GM10266 (cell line): ENCODE measurements around the gene COL12A1.

Source experiments
- DNase-seq: peaks from one replicate; pipeline ENCODE4 v3.0.0; 2012; ENCODE audit errors: extremely low spot score
- TF ChIP-seq, protein P1 (sequence below): IDR thresholded peaks from 2 replicates; pipeline ENCODE4 v1.5.1; 2012; ENCODE audit warnings: mild to moderate bottlenecking, low read depth; ENCODE audit not compliant: control insufficient read depth, insufficient read depth; ENCODE audit errors: missing control alignments

COL12A1 gene

DNA sequence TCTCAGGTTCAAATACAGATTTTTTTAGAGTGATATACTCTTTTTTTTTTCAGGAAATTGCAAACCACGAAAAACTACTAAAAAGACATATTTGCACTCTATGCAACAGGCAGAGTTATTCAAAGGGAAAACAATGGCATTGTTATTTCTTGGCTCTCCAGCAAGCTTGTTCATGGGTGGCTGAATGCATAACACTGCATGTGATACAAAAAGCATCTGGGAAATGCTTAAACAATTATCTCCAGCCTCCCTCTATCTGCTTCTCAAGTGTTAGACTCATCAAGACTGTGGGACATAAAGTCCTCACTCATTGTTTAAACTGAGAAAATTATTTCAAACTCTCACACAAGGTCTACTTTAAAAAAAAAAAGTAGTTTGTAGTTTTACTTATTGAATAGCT, 7.3 kb upstream of the COL12A1 start:
- TF ChIP-seq, protein P1, sequence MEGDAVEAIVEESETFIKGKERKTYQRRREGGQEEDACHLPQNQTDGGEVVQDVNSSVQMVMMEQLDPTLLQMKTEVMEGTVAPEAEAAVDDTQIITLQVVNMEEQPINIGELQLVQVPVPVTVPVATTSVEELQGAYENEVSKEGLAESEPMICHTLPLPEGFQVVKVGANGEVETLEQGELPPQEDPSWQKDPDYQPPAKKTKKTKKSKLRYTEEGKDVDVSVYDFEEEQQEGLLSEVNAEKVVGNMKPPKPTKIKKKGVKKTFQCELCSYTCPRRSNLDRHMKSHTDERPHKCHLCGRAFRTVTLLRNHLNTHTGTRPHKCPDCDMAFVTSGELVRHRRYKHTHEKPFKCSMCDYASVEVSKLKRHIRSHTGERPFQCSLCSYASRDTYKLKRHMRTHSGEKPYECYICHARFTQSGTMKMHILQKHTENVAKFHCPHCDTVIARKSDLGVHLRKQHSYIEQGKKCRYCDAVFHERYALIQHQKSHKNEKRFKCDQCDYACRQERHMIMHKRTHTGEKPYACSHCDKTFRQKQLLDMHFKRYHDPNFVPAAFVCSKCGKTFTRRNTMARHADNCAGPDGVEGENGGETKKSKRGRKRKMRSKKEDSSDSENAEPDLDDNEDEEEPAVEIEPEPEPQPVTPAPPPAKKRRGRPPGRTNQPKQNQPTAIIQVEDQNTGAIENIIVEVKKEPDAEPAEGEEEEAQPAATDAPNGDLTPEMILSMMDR: no peak
- no peak for DNase-seq

DNA sequence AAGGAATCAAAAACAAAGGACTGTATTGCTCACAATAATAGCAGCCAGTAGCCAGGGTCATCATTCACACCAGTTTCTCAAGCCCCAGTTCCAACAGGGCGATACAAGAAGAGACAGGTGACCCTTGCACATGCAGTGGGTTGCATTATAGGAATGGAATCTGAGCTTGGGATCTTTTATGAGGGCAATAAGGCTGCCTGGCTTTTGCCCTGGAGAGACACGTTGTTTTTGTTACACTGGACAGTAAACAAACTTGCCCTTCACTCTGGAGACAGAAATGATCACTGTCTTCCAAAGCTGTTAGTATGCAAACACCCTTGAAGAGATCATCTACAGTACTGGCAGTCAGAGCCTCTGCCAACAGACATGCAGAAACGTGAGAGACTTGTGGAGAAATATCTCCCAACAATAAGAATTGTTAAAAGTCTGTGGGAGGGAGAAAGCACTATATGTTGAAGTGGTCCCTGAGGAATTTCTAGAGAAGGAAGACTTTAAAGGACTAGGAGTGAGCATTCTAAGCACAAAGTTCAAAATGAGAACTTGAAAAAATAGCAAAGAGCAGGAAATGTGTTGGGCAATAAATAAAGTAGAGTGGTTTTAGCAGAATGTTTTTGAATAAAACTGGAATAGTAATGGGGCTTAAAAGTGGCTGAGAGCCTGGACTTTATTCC, 6.2 kb upstream of the COL12A1 start:
- DNase-seq: no peak
- TF ChIP-seq, protein P1: no peak

DNA sequence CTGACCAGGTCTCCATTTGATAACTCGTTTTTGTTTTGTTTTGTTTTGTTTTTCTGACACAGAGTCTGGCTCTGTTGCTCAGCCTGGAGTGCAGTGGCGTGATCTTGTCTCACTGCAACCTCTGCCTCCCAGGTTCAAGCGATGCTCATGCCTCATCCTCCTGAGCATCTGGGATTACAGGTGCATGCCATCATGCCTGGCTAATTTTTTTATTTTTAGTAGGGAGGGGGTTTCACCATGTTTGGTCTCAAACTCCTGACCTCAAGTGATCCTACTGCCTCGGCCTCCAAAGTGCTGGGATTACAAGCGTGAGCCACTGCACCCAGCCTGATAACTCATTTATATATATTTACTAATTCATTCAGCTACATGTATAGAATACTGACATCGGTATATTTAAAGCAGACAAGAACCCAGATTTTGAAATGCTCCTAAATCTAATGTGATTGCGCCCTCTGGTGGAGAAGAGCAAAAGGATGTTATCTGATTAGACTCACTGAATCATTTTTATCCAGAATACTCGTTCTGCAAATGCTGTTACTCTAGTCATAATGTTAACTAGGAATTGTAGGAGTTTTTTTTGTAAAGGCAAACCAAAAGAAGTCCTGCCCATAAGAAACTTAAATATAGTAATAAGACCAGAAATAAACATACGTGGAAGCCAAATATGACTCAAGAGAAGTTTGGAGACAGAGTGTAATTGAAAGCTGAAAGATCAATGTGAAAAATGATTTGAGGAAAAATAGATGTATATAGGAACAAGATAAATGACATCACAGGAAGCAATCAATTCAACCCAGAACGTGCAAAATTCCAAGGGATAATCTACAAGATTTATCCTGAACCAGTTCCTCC, 5.3 kb upstream of the COL12A1 start:
- peak; percentile 50 for DNase-seq
- TF ChIP-seq, protein P1: peak; percentile 77

DNA sequence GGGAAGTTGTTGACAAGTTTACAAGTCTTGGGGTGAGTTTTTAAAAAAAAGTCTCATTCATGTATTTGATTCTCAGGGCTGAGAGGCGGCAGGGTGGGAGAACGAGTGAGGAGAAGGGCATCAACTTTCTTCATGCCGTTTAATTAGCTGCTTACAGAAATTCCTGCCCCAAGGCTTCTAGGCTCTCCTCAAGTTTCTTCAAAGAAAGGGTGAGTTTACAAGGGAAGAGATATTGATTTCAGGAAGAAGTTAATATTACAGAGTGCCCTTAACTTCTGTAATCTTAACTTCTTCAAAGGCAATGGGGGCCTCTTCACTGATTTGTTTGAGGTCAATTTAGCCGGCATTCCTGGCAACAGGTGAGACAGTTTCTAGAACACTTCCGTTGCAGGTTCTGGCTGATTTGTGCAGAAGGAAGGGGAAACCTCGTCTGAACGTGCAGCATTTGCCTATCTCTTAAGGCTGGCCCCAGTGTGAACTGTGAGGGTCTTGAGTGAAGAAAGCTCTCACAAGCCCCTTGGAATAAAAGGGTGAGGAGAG, 3.4 kb upstream of the COL12A1 start:
- DNase-seq: no peak
- TF ChIP-seq, protein P1: no peak

DNA sequence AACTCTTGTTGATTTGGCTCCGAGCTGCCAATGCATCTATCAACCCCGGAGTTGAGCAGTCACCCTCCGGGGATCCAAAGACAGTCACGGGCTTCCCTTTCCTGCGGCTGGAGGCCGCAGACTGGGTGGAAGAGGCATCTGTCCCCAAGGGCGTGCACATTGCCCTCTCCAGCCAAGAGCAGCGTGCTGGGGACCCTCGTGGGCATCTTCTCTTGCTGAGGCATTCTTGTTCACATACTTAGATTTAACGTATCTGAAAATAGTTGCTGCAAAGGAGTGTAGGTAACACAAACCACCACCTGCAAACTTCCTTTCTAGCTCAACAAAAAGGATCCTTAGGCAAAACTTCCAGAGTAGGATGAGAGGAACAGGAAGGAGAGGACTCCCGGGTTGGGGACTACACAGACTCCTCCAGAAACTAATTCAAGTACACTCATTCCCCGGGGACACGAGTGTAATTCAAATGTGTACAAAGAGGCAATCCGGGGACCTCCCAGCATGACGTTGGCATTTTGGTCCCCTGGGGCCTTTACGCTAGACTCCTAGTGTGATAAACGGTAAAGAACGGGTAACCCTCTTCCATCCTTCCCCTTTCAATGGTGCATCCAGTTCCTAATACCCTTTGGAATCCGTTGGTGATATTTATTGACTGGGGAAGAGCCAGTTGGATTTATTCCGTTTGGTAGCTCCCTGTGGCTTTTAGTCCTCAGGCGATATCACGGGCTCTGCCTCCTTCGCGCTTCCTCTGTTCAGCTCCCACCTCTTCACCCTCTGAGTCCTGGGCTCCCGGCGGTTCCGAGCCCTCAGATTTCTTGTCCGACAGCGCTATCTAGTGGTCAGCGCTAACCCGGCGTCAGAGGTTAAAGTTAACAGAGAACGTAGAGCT, 2.7 kb upstream of the COL12A1 start:
- DNase-seq: peak; percentile 70
- TF ChIP-seq, protein P1: peak; percentile 94

DNA sequence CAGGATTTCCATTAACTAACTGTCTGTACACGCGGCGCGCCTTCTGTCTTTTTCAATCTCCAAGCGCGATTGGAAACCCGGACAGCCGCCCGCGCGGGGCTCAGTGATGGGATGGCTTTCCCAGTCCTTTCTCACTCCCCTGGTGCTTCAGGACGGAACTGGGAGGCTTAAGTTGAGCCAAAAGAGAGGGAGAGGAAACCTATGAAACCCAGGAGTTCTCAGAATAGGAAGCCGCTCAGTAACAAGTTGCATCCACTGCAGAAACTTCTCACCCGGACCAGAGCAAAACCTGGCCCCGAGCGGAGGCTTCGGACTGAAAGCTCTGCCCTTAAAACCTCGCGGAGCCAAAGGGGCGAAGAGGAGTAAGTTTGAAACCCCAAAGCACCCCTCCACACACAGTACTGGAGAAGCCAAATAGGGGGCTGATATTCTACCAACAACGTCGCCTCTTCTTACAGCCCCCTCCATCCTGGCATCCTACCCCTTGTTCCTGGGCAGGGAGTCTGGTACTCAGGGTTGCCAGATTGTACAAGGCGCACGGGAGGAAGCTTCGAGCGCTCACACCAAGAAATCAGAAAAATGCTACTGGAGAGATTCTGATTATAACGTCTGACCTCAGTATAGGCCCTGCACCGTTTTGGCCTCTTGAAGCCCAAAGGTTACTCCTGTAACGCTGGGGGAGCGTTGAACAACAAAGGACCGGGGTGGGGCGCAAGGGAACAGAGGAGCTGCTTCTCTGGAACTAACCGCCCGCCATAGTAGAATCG, 906 bp upstream of the COL12A1 start:
- TF ChIP-seq, protein P1: no peak
- peak; percentile 12 for DNase-seq
